ENCODE data around the gene TMPRSS7. TPM values are rescaled to one million over a fixed set of nuclear protein-coding genes. Genes with fewer than 3 reads are reported as not detected.

Gene TMPRSS7
- polyA plus RNA-seq, 1 of the 3 experiments (the other 2 are of a cell fraction): 0.02 TPM

GRCh38 chr3:112115806-112116383 is 81.4 kb downstream of the TMPRSS7 start (continued):
- TF ChIP-seq REST (IDR thresholded peaks at IDR 0.05; ENCODE audit: low read depth, low read length) (no peak), TAF1 (IDR thresholded peaks at IDR 0.05; ENCODE audit: borderline replicate concordance, low read depth, low read length) (no peak), NRF1 (IDR thresholded peaks at IDR 0.05; ENCODE audit: low read depth, low read length) (no peak)

- H2AFZ ChIP-seq (ENCODE audit: low read depth): no peak overlapping the region
- H3K27ac ChIP-seq (ENCODE audit: low read depth in 2 of 2, low read length in 1 of 2): no peak overlapping the region
- no peak overlapping the region for H3K4me2 ChIP-seq
- no peak for DNase-seq
- CTCF ChIA-PET: interaction anchor here (1.1 kb wide), 1 partner anchor 414 kb away, joined by 4 read pairs; no protein-coding TSS in a partner anchor
- H3K9me2 ChIP-seq: no peaks in the 10 kb centered on the region
- POLR2A ChIA-PET: no interaction called here
- 82% methylated on average over 13 of the region's 13 CpGs for WGBS (ENCODE audit: low lambda C conversion rate)
- no peaks in the 10 kb centered on the region for H3K9me3 ChIP-seq
- no peak overlapping the region for H3K9ac ChIP-seq
- no peaks in the 10 kb centered on the region for H4K20me1 ChIP-seq (ENCODE audit: insufficient read depth)
- H3K4me1 ChIP-seq (ENCODE audit: control insufficient read depth in 1 of 2, insufficient read depth in 2 of 2, low read depth in 1 of 2, low read length in 1 of 2): no peaks in the 10 kb centered on the region; a peak in 1 of 4 replicates
- H3K4me3 ChIP-seq (ENCODE audit: low read depth in 2 of 2, low read length in 1 of 2): no peak overlapping the region
- no peaks in the 10 kb centered on the region for H3K79me2 ChIP-seq (ENCODE audit: insufficient read depth)
- TF ChIP-seq GATA2 (CRISPR knock-in tag; IDR thresholded peaks at IDR 0.05) (no peak), MAX (IDR thresholded peaks at IDR 0.05; ENCODE audit: low read depth) (no peak), ZBTB33 (IDR thresholded peaks at IDR 0.05; ENCODE audit: borderline replicate concordance, low read depth) (no peak), POLR2AphosphoS5 (IDR thresholded peaks at IDR 0.05; ENCODE audit: low read depth, low read length) (no peak)
- no peaks in the 10 kb centered on the region for H3K27me3 ChIP-seq (ENCODE audit: insufficient read depth)
- H3F3A ChIP-seq (replicated peaks; ENCODE audit: insufficient read depth): no peaks in the 10 kb centered on the region
- peaks cover 0 to 15% of the 10 kb centered on the region in 2 experiments for H3K36me3 ChIP-seq (replicated peaks in 1 of 2; ENCODE audit: control insufficient read depth in 1 of 2, insufficient read depth in 2 of 2, low read length in 1 of 2)
Observed at GRCh38 chr3:112116748-112117186, 82.2 kb downstream of the TMPRSS7 start.

- Histone ChIP-seq H3K9ac (no peak overlapping the region), H4K20me1 (ENCODE audit: insufficient read depth) (no peaks in the 10 kb centered on the region), H3K4me1 (ENCODE audit: control insufficient read depth in 1 of 2, insufficient read depth in 2 of 2, low read depth in 1 of 2, low read length in 1 of 2) (no peaks in the 10 kb centered on the region; a peak in 1 of 4 replicates), H3K27me3 (ENCODE audit: insufficient read depth) (no peaks in the 10 kb centered on the region), H3K9me3 (no peaks in the 10 kb centered on the region), H3K27ac (ENCODE audit: low read depth in 2 of 2, low read length in 1 of 2) (no peak overlapping the region), H3F3A (replicated peaks; ENCODE audit: insufficient read depth) (no peaks in the 10 kb centered on the region), H3K4me3 (ENCODE audit: low read depth in 2 of 2, low read length in 1 of 2) (no peak overlapping the region), H2AFZ (ENCODE audit: low read depth) (no peak overlapping the region), H3K79me2 (ENCODE audit: insufficient read depth) (no peaks in the 10 kb centered on the region), H3K9me2 (no peaks in the 10 kb centered on the region), H3K4me2 (no peak overlapping the region), H3K36me3 (replicated peaks in 1 of 2; ENCODE audit: control insufficient read depth in 1 of 2, insufficient read depth in 2 of 2, low read length in 1 of 2) (peaks cover 0 to 20% of the 10 kb centered on the region in 2 experiments)
- POLR2A ChIA-PET: no interaction called here
- no peak for DNase-seq
- CTCF ChIA-PET: interaction anchor here (1.1 kb wide), 1 partner anchor 414 kb away, joined by 4 read pairs; no protein-coding TSS in a partner anchor
- 100% methylated on average over 1 of the region's 1 CpG for WGBS (ENCODE audit: low lambda C conversion rate)
- no peak for TF ChIP-seq MXI1 (IDR thresholded peaks at IDR 0.05; ENCODE audit: low read depth, low read length)
- TF ChIP-seq RXRA (IDR thresholded peaks at IDR 0.05; ENCODE audit: borderline replicate concordance, low read depth): no peak
- TF ChIP-seq GATA2 (CRISPR knock-in tag; IDR thresholded peaks at IDR 0.05): no peak
- no peak for TF ChIP-seq MAX (IDR thresholded peaks at IDR 0.05; ENCODE audit: low read depth)
- TF ChIP-seq SIN3A (IDR thresholded peaks at IDR 0.05; ENCODE audit: borderline replicate concordance, low read depth, low read length): no peak
- TF ChIP-seq POLR2AphosphoS5 (IDR thresholded peaks at IDR 0.05; ENCODE audit: low read depth, low read length): no peak
Observed at GRCh38 chr3:112117415-112117814, 82.9 kb downstream of the TMPRSS7 start.

Measured in SK-N-SH (cell line).